Cerebellar nuclear complex (tissue), 1 donor: ENCODE data around the gene CCDC3.
"Not testable (repeated sequence)": the region's sequence is repeated elsewhere in the genome, so short reads cannot be mapped to it uniquely, and the experiment has no call there.

Experiments used
- DNase-seq, 2 experiments: peaks; one replicate each; lab custom pipeline; 2025; lab: John Stamatoyannopoulos, UW

Gene CCDC3

GRCh38 chr10:12887780-12888179, 113.7 kb downstream of the CCDC3 start:
- DNase-seq: no peak

- DNase-seq: no peak
These were observed 116.7 kb downstream of the CCDC3 start for GRCh38 chr10:12884851-12885250.

- DNase-seq: no peak
These were observed 121.1 kb downstream of the CCDC3 start for GRCh38 chr10:12880423-12880822.

- DNase-seq: no peak
These were observed 124.4 kb downstream of the CCDC3 start for GRCh38 chr10:12877150-12877549.

GRCh38 chr10:12876266-12876665, 125.2 kb downstream of the CCDC3 start:
- peak; percentile 14 to 79 for DNase-seq

GRCh38 chr10:12875100-12875499, 126.4 kb downstream of the CCDC3 start:
- no peak for DNase-seq

GRCh38 chr10:12874501-12874900, 127.0 kb downstream of the CCDC3 start:
- no peak for DNase-seq

- DNase-seq: no peak
These were observed 128.3 kb downstream of the CCDC3 start for GRCh38 chr10:12873172-12873571.

- DNase-seq: no peak
These were observed 128.9 kb downstream of the CCDC3 start for GRCh38 chr10:12872577-12872976.

- no peak for DNase-seq
These were observed 132.1 kb downstream of the CCDC3 start for GRCh38 chr10:12869427-12869826.

GRCh38 chr10:12868229-12868628, 133.3 kb downstream of the CCDC3 start:
- no peak for DNase-seq

- not testable (repeated sequence) for DNase-seq
These were observed 136.0 kb downstream of the CCDC3 start for GRCh38 chr10:12865515-12865914.

GRCh38 chr10:12862459-12862858, 139.1 kb downstream of the CCDC3 start:
- DNase-seq: no peak

- DNase-seq: no peak
These were observed 146.5 kb downstream of the CCDC3 start for GRCh38 chr10:12854988-12855387.

GRCh38 chr10:12852687-12853086, 148.8 kb downstream of the CCDC3 start:
- no peak for DNase-seq

- DNase-seq: no peak
These were observed 152.0 kb downstream of the CCDC3 start for GRCh38 chr10:12849319-12850181.

- no peak for DNase-seq
These were observed 152.9 kb downstream of the CCDC3 start for GRCh38 chr10:12848439-12849173.

GRCh38 chr10:12847361-12847975, 154.0 kb downstream of the CCDC3 start:
- DNase-seq: no peak

GRCh38 chr10:12846718-12847117, 154.8 kb downstream of the CCDC3 start:
- DNase-seq: no peak
